ENCODE measurements around the gene SELENBP1.
"Not testable (repeated sequence)": the region's sequence is repeated elsewhere in the genome, so short reads cannot be mapped to it uniquely, and the experiment has no call there.

SELENBP1 gene

DNA sequence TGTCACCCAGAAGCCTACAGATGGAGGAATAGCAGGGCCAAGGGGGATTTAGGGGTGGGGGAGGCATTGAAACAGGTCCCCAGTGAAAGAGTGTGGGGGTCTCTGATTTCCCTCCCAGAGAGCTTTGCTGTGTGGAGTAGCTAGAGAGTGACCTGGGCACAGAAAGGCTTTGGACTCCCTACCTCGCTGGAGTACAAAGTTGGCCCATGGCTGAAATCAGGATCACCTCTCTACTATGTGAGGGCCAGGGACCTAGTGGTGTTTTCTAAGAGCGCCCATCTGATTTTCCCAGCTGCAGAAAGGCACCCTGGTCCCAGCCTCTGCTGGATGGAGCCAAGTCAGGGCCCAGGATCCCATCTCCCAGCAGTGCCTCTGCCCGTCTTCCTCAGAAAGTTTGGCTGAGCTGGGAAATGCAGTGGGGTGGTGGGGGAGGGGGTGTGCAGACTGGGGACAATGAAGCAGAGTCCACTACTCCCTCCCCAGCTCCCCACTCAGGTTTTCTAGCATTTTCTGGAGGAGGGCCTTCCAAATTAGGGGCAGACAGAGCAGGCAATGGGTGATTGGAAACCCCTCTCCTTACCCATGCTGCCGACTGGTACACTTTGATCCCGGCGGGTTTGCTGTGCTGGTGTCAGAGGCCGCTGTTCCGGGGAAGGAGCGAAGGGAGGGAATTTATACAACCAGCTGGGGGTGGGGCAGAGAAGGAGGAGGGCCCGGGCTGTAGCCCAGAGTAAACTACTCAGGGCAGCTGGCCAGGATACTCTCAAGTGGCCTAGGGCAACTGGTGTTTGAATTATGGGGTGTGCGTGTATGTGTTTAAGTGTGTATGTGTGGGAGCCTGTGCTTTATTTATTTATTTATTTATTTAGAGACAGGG lies at the start of gene SELENBP1:
Gene SELENBP1, minus strand, starts transcription at position 648 of the 877 bp plus-strand sequence. Its CDS starts 64 bp downstream, at position 584.
- no peak for DNase-seq (ENCODE audit: low spot score)

DNA sequence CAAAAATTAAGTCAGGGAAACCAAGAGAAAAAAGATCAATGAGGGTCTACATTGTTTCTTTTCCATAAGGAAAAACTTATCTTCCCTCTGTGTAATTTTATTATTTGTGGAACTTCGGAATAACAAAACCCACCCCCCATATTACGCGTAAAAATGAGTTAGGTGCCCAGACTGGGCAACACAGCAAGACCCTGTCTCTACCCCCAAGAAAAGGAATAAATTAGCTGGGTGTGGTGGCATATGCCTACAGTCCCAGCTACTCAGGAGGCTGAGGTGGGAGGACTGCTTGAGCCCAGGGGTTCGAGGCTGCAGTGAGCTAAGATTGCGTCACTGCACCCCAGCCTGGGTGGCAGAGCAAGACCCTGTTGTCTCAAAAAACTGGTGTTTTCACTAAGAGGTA lies 47.3 kb upstream of the SELENBP1 start:
- DNase-seq (ENCODE audit: low spot score): no peak

DNA sequence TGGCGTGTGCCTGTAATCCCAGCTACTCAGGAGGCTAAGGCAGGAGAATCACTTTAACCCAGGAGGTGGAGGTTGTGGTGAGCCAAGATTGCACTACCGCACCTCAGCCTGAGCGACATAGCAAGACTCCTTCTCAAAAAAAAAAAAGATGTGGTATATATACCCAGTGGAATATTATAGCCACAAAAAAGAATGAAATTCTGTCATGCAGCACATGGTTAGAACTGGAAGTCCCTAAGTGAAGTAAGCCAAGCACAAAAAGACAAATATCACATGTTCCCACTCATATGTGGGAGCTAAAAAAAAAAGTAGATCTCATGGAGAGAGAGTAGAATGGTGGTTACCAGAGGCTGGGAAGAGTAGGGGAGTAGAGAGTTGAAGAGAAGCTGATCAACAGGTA lies 45.6 kb upstream of the SELENBP1 start:
- no peak for DNase-seq (ENCODE audit: low spot score)

DNA sequence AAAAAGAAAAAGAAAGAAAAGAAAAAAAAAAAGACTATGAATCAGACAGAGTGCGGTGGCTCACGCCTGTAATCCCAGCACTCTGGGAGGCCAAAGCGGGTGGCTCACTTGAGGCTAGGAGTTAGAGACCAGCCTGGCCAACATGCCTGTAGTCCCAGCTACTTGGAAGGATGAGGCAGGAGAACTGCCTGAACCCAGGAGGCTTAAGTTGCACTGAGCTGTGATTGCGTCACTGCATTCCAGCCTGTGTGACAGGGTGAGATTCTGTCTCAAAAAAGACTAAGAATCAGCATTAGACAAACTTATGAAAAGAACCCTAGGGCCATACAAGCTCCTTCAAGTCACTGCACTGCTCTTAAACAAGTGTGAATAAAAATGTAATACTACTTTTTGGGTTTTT lies 43.7 kb upstream of the SELENBP1 start:
- DNase-seq (ENCODE audit: low spot score): no peak

DNA sequence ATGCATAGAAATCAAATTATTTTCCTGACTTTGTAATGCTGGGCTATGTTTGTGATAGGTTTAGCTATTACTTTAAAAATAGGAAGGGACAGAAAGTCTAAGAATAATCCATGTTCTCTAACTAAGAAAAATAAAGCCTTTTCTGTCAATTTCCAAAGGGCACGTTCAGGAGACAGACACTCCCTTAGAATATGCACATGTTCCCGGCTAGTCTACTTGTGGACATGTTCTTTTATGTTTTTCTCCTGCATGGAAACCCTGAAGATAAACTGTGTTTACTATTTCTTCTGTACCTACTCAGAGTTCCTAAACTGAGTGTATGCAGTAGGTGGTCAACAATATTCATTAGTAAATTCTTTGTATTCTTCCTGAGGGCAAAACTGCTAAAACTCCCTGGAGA lies 39.4 kb upstream of the SELENBP1 start:
- DNase-seq (ENCODE audit: low spot score): no peak

DNA sequence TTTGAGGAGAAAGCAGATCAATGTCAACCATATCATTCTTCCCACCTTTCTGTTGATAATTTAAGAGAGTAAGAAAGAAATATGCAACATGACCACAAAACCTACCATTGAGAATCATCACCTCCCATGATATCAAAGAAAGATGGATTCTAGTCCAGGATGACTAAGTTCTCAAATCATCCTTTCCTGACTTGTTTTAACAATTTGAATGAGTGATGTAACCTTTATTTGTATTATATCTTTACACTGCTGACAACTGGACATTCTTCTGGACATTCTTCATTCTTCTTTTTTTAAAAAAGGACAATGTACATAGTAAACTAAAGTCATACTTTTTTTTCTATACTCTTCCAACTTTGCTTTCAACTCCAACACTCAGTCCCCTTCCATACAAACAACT lies 36.4 kb upstream of the SELENBP1 start:
- DNase-seq (ENCODE audit: low spot score): no peak

DNA sequence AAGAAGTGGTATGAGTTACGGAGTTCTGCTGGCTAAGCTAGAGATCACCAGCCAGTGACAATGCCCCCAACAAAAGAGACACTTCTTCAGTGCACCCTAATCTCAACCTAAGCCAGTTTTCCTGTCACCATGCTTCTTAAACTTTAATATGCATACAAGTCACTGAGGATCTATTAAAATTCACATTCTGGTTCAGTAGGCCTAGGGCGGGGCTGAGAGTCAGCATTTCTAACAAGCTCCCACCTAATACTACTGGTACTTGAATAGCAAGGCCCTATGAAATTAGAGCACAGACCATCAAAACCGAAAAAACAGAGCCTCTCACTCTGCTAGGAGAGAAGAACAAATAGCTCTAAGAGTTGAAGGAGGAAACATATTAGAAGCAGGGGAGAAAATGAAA lies 34.8 kb upstream of the SELENBP1 start:
- no peak for DNase-seq (ENCODE audit: low spot score)

DNA sequence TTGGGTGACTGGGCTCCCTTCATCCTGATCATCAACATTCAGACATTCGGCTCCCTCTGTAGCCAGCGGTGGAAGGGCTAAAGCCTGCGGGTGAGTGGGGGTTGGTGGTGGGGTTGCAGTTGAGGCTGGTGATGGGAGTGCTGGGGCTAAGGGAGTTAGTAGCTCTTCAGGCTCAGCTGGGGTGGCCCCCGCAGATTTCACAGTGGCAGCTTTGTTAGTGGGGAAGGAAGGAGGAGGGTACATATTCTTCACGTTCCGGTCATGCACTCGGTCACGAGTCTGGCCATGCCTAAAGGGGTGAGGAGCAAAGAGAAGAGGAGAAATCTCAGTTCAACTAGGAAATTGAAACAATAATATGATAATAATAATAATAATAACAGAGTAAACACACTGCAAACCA lies 33.7 kb upstream of the SELENBP1 start:
- no peak for DNase-seq (ENCODE audit: low spot score)

DNA sequence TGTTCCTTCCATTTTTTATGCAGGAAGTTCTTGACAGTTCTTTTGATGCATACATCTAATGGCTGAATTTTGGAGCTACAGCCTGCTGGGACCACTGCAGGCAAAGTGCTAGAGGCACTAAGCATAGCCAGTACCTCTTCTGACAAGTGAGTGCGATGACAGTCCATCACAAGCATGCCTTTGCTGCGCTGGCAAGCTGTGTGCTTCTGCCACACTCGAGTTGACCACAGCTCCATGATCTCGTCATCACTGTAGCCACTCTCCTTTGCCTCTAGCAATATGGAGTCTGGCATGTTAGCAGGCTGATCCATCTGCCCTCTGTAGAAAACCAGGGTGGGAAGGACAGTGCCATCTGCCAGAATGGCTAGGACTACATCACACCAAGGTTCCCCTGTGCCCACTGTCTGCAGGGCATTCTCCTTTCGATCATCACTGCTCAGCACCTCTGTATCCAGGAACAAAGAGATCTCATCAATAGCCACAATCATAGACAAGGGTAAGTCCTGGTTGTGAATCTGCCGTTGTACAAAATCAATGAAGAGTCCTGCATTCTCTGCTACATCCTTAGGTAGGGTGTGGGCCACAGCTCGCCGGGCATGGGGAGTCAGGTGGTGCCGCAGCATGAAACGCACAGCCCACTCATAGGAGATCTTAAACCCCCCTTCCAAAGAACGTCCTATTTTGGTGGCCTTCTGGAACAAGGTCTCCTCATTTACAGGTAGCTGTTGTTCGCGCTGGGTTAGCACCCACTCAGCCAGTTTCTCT lies 32.9 kb upstream of the SELENBP1 start:
- no peak for DNase-seq (ENCODE audit: low spot score)

DNA sequence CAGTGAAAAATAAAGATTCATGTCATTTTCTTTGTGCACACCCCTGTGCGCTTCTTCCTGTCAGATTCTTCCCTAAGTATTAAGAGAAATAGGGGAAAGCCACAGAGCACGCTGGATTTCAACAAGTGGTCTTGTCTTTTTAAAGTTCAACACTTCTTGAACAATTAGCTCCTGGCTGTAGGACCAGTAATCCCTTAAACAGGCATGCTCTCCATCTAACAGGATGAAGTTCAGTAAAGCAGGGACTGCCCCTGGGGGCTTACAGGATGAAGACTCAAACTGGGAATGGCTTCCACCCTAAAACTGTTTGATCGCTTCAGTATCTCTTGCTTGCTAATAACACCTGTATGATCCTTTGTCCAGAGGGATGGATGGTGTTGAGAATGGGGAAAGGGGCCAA lies 31.1 kb upstream of the SELENBP1 start:
- DNase-seq (ENCODE audit: low spot score): no peak

DNA sequence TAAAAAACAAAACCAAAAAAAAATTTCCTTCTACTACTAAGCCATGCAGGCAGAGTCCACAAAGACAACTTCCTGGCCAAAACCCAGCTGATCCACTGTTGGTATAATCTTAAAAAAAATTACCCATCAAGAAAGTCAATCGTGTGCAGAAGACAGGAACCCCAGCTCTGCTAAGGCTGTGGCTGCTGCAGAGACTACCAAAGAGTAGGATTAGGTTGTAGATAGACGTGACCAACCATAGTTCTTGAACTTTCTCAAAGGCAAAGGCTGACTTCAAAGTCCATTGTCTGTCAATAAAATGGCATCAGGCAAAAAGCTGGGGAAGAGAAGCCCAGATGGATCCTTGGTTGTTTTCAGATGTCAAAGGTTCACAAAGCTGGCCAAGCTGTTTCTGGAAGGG lies 30.3 kb upstream of the SELENBP1 start:
- DNase-seq (ENCODE audit: low spot score): no peak

DNA sequence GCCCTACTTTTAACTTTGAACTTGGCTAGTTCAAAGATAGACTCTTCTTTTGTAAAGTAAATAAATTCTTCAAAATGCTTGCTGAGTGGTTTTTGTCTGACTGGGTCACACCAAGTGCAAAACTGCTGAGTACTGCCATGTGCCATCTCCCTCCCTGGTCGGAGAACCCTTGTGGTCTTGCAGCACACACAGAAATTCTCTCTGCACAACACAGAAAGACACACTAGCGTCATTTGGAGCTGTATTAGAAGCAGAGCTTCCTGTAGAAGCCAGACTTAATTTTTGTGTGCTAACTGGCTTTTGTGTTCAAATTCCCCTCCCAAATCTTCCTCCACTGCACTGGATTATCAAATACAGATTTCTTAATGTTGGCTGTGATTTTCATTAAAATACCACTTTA lies 29.4 kb upstream of the SELENBP1 start:
- DNase-seq (ENCODE audit: low spot score): no peak

DNA sequence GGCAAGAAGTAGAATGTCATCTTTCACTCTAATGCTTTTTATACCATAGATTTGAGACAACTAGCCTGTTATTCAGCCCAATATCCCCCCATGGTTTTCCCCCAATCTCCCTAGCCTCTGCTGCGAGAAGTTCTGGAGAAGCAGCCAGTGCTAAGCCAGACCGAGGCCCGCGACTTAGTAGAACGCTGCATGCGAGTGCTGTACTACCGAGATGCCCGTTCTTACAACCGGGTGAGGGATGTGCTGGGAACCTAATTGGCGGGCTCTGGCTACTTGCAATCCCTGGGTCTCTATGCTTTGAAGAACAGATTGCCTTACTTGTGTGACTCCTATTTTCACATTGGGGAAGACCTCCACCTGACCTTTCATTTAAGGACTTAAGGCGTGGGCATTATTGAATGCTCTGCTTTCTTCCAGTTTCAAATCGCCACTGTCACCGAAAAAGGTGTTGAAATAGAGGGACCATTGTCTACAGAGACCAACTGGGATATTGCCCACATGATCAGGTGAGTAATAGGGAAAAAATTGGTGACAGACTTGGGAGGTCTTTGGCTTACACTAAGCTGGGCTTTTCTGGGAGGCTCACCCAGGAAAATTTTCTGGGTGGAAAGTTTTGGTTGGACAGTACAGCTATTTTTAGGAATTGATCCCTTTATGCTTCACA lies 28.8 kb upstream of the SELENBP1 start:
- DNase-seq (ENCODE audit: low spot score): no peak

DNA sequence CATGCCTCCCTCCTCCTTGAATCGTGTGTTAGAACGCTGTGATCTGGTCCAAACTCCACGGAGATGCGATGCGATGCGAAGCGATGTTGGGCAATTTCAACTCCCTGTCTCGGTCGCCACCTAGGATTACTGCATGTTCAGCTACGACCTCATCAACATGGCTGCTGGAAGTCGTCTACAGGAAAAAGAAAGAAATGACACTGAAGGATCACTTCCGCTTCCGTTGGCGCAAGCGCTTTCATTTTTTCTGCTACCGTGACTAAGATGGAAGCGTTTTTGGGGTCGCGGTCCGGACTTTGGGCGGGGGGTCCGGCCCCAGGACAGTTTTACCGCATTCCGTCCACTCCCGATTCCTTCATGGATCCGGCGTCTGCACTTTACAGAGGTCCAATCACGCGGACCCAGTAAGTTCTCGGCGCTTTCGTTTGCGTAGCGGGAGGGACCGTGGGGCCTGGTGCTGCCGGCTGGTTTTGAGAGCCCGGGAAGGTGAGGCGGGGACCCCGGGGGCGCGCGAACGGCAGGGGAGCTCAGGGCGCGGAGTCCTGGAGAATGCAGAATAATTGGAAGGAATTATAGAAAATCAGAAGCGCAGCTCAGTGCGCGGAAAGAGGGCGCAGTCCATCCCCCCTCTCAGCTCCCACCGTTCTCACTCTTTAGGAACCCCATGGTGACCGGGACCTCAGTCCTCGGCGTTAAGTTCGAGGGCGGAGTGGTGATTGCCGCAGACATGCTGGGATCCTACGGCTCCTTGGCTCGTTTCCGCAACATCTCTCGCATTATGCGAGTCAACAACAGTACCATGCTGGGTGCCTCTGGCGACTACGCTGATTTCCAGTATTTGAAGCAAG lies 27.0 kb upstream of the SELENBP1 start, which contains the start of gene PSMB4:
Gene PSMB4, plus strand, starts transcription at position 250 of the 848 bp plus-strand sequence. Its CDS starts 15 bp downstream, at position 265.
- DNase-seq (ENCODE audit: low spot score): peak; percentile 90

DNA sequence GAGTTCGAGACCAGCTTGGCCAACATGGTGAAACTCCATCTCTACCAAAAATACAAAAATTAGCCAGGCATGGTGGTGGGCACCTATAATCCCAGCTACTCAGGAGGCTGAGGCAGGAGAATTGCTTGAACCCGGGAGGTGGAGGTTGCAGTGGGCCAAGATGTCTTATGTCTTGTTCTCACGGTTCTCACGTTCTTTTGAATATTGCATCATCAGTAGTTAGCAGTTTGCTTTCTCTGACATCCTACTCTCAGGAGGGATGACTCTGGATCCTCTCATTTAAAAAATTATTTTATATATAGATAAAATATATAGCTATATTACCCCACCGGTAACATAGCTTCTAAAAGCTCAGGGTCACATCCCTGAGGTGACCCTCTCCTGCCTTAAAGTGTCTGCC lies 23.8 kb upstream of the SELENBP1 start:
- DNase-seq (ENCODE audit: low spot score): not testable (repeated sequence)

DNA sequence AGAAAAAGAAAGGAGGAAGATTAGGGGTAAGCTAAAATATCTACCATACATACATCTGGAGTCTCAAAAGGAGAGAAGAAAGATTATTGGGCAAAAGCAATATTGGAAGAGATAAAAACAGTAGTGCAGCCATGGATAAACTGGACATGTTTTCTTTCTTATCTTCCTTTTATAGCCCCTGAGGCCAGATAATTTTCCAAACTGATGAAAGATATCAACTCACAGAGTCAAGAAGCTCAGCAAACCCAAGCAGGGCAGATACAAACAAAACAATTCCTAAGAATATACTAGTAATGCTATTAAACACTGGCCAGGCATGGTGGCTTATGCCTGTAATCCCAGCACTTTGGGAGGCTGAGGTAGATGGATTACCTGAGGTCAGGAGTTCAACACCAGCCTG lies 21.1 kb upstream of the SELENBP1 start:
- no peak for DNase-seq (ENCODE audit: low spot score)

DNA sequence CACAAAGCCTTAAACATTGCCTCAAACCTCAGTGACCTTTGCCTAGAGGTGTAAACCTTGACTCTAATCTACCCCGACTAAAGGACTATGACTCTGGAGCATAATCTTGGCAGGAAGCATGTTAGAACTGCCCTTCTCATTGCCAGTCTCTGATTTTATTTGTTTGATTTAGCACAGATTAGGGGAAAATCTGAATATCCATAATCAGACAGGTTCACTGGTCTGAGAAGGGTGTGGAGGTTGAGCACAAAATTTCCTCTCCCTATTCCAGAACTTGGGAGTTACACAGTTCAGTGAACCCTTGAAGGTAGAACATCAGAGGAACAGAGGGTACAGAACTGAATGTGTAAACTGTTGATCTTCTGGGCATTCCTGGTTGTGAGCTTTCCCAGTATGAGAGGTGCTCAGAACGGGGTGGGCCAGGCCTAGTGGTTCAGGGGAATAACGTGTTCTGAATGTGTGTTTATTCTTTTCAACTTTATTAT lies 18.6 kb upstream of the SELENBP1 start:
- DNase-seq (ENCODE audit: low spot score): no peak

DNA sequence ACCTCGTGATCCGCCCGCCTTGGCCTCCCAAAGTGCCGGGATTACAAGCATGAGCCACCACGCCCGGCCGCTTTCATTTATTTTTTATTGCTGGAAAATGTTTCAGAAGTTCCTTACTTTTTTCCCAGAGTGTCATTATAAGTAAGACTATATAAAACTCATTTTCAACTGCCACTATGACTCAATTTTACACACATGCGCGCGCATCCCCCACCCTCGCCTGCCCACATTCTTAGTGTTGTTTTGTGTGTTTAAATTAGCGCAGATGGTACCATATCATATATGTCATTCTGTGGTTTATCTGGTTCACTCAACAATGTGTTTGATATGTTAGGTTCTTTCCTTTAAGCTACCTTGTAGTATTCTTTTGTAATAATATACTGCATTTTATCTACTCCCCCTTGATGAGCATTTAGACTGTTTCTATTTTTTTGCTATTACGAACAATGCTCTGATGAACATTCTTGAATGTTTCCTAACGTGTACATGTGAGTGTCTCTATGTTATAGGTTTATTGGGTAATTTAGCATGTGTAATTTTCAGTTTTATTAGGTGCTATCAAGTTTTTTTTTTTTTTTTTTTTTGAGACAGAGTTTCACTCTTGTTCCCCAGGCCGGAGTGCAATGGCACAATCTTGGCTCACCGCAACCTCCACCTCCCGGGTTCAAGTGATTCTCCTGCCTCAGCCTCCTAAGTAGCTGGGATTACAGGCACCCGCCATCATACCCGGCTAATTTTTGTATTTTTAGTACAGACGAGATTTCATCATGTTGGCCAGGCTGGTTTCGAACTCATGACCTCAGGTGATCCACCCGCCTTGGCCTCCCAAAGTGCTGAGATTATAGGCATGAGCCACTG lies 17.9 kb upstream of the SELENBP1 start:
- DNase-seq (ENCODE audit: low spot score): not testable (repeated sequence)

DNA sequence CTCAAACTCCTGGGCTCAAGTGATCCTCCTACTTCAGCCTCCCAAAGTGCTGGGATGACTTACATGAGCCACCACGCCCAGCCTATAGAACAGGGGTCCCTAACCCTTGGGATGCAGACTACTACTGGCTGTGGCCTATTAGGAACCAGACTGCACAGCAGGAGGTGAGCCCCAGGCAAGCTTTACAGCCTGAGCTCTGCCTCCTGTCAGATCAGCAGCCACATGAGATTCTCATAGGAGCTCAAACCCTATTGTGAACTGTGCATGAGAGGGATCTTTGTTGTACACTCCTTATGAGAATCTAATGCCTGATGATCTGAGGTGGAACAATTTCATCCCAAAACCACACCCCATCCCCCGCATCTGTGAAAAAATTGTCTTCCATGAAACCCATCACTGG lies 13.5 kb upstream of the SELENBP1 start:
- DNase-seq (ENCODE audit: low spot score): no peak

DNA sequence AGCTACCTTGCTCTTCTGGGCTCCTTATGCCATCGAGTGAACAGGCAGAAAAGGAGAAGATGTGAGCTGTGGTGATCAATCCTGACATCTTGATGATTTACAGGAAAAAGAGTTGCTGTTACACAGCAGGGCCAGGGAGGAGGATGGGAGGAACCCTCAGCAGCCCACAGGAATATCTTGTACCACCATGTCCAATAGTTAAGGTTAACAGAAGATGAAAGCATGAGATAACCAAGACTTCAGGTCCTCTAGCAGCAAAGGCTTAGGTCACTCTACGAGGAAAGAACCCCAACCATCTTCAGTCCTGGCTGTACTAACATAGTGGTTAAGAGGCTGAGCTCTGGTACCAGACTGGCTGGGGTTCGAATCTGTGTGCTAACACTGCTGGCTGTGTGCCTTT lies 12.1 kb upstream of the SELENBP1 start:
- DNase-seq (ENCODE audit: low spot score): no peak

All from D341Med (cell line).